Measurements from ENCODE around the gene GPR156. TPM values are rescaled to one million over a fixed set of nuclear protein-coding genes. Genes with fewer than 3 reads are reported as not detected.

The GPR156 gene
- total RNA-seq, 1 experiment from 2014 or later, result 0.15 TPM

DNA sequence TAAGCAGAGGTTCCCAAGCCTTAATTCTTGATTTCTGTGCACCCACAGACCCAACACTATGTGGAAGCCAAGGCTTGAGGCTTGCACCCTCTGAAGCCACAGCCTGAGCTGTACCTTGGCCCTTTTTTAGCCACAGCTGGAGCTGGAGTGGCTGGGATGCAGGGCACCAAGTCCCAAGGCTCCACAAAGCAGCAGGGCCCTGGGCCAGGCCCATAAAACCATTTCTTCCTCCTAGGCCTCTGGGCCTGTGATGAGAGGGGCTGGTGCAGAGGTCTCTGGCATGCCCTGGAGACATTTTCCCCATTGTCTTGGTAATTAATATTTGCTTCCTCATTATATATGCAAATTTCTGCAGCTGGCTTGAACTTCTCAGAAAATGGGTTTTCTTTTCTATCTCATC lies 129.9 kb downstream of the GPR156 start:
- no peak for DNase-seq (ENCODE audit: low read depth, low spot score)
- H3K4me3 ChIP-seq (replicated peaks in 1 of 2; ENCODE audit: low read depth in 1 of 2, low read length in 2 of 2), result no peak overlapping the region
- H3K9ac ChIP-seq (ENCODE audit: low read length), result no peak overlapping the region
- peaks cover 10 to 13% of the 10 kb centered on the region in 2 experiments; a peak in 2 of 4 replicates for H3K9me3 ChIP-seq (ENCODE audit: control insufficient read depth in 1 of 2, insufficient read depth in 1 of 2, low read depth in 1 of 2, low read length in 2 of 2)
- TF ChIP-seq RAD21 (IDR thresholded peaks at IDR 0.05; ENCODE audit: low read depth) (no peak), SRF (IDR thresholded peaks at IDR 0.05; ENCODE audit: low read depth) (no peak), CEBPB (IDR thresholded peaks at IDR 0.05; ENCODE audit: low read depth) (no peak), ZNF274 (IDR thresholded peaks at IDR 0.05; ENCODE audit: low read depth, low read length) (no peak), YY1 (IDR thresholded peaks at IDR 0.05; ENCODE audit: extremely low read depth, insufficient replicate concordance, low read depth, low read length) (no peak), POLR2A (IDR thresholded peaks at IDR 0.05; ENCODE audit: borderline replicate concordance, extremely low read depth, insufficient read depth, insufficient read length) (no peak), MAX (IDR thresholded peaks at IDR 0.05) (no peak), SIN3A (IDR thresholded peaks at IDR 0.05; ENCODE audit: low read depth) (no peak), FOSL1 (IDR thresholded peaks at IDR 0.05; ENCODE audit: low read depth) (no peak), SP1 (IDR thresholded peaks at IDR 0.05; ENCODE audit: low read depth) (no peak), CBX3 (IDR thresholded peaks at IDR 0.05; ENCODE audit: low read depth) (no peak)
- TF ChIP-seq, protein P1, sequence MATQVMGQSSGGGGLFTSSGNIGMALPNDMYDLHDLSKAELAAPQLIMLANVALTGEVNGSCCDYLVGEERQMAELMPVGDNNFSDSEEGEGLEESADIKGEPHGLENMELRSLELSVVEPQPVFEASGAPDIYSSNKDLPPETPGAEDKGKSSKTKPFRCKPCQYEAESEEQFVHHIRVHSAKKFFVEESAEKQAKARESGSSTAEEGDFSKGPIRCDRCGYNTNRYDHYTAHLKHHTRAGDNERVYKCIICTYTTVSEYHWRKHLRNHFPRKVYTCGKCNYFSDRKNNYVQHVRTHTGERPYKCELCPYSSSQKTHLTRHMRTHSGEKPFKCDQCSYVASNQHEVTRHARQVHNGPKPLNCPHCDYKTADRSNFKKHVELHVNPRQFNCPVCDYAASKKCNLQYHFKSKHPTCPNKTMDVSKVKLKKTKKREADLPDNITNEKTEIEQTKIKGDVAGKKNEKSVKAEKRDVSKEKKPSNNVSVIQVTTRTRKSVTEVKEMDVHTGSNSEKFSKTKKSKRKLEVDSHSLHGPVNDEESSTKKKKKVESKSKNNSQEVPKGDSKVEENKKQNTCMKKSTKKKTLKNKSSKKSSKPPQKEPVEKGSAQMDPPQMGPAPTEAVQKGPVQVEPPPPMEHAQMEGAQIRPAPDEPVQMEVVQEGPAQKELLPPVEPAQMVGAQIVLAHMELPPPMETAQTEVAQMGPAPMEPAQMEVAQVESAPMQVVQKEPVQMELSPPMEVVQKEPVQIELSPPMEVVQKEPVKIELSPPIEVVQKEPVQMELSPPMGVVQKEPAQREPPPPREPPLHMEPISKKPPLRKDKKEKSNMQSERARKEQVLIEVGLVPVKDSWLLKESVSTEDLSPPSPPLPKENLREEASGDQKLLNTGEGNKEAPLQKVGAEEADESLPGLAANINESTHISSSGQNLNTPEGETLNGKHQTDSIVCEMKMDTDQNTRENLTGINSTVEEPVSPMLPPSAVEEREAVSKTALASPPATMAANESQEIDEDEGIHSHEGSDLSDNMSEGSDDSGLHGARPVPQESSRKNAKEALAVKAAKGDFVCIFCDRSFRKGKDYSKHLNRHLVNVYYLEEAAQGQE (IDR thresholded peaks at IDR 0.05; ENCODE audit: low read depth), result no peak
- TF ChIP-seq, protein P2, sequence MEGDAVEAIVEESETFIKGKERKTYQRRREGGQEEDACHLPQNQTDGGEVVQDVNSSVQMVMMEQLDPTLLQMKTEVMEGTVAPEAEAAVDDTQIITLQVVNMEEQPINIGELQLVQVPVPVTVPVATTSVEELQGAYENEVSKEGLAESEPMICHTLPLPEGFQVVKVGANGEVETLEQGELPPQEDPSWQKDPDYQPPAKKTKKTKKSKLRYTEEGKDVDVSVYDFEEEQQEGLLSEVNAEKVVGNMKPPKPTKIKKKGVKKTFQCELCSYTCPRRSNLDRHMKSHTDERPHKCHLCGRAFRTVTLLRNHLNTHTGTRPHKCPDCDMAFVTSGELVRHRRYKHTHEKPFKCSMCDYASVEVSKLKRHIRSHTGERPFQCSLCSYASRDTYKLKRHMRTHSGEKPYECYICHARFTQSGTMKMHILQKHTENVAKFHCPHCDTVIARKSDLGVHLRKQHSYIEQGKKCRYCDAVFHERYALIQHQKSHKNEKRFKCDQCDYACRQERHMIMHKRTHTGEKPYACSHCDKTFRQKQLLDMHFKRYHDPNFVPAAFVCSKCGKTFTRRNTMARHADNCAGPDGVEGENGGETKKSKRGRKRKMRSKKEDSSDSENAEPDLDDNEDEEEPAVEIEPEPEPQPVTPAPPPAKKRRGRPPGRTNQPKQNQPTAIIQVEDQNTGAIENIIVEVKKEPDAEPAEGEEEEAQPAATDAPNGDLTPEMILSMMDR (IDR thresholded peaks at IDR 0.05 in 2 of 3, conservative IDR thresholded peaks at IDR 0.05 in 1 of 3; ENCODE audit: borderline replicate concordance in 1 of 3, insufficient read depth in 1 of 3, low read depth in 2 of 3, low read length in 2 of 3), result no peak
- TF ChIP-seq, protein P3, sequence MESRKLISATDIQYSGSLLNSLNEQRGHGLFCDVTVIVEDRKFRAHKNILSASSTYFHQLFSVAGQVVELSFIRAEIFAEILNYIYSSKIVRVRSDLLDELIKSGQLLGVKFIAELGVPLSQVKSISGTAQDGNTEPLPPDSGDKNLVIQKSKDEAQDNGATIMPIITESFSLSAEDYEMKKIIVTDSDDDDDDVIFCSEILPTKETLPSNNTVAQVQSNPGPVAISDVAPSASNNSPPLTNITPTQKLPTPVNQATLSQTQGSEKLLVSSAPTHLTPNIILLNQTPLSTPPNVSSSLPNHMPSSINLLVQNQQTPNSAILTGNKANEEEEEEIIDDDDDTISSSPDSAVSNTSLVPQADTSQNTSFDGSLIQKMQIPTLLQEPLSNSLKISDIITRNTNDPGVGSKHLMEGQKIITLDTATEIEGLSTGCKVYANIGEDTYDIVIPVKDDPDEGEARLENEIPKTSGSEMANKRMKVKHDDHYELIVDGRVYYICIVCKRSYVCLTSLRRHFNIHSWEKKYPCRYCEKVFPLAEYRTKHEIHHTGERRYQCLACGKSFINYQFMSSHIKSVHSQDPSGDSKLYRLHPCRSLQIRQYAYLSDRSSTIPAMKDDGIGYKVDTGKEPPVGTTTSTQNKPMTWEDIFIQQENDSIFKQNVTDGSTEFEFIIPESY (IDR thresholded peaks at IDR 0.05; ENCODE audit: extremely low read depth, insufficient replicate concordance, low read length), result no peak
- H3K9me2 ChIP-seq (ENCODE audit: insufficient read depth), result no peaks in the 10 kb centered on the region
- no peaks in the 10 kb centered on the region for H4K20me1 ChIP-seq (ENCODE audit: insufficient read depth)
- no peak for ATAC-seq
- ChIA-PET CTCF (no interaction called here), POLR2A (no interaction called here), RAD21 (ENCODE audit: low non-redundant PET in 1 of 2, low total read pairs in 2 of 2, uncharacterized antibody in 2 of 2, unreplicated experiment in 2 of 2) (no interaction called here)
- H2AFZ ChIP-seq (ENCODE audit: low read depth, low read length, poor library complexity, severe bottlenecking), result no peak overlapping the region
- intact Hi-C loops (cut with micrococcal nuclease), result no loop called here
- H3K4me2 ChIP-seq (ENCODE audit: low read length), result no peak overlapping the region
- H3K27me3 ChIP-seq (ENCODE audit: insufficient read depth, low read length), result no peaks in the 10 kb centered on the region
- H3K4me1 ChIP-seq (ENCODE audit: control insufficient read depth in 1 of 2, insufficient read depth in 2 of 2, low read length in 2 of 2), result peaks cover 0 to 4% of the 10 kb centered on the region in 2 experiments; a peak in 1 of 4 replicates
- H3K36me3 ChIP-seq (ENCODE audit: control insufficient read depth in 1 of 2, insufficient read depth in 2 of 2, low read length in 2 of 2), result no peaks in the 10 kb centered on the region
- no peak overlapping the region for H3K27ac ChIP-seq (ENCODE audit: low read depth, low read length)
- BruUV-seq (replicated peaks), result no TSS peak
- no peaks in the 10 kb centered on the region for H3K79me2 ChIP-seq (ENCODE audit: insufficient read depth, low read length)
